ENCODE data around the gene GPR6.

DNA sequence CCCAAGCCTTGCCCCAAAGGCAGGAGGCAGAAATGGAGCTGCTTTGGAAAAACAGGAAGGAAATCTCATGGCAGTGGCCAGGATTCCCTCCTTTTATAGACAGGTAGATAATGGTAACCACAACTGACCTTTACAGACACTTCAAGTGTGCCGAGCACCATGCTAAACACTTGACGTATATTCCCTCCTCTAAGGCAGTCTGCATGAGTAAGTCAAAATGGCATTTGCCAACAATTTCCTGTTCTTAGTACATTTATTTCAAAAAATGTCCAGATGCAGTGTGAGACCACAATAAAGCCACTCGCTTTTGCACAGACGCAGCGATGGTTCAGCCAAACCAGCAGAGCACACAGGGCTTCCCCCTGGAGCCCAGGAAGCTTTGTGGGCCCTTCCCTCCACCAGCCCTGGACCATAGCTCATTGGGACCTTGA lies 16.5 kb upstream of the GPR6 start:
- TF ChIP-seq CTCF (IDR thresholded peaks at IDR 0.05), result no peak
- TF ChIP-seq POLR2AphosphoS5 (IDR thresholded peaks at IDR 0.05; ENCODE audit: insufficient read depth in 1 of 2, low read depth in 1 of 2), result no peak

Data from vagina (tissue), 2 donors.